ENCODE measurements around the gene PTPRC.

The PTPRC gene

GRCh38 chr1:198630863-198631262, 8.0 kb upstream of the PTPRC start:
- TF ChIP-seq EGR1 (IDR thresholded peaks at IDR 0.05) (no peak), USF1 (IDR thresholded peaks at IDR 0.05) (no peak), MAX (IDR thresholded peaks at IDR 0.05) (no peak), YY1 (IDR thresholded peaks at IDR 0.05; ENCODE audit: low read depth) (no peak), REST (IDR thresholded peaks at IDR 0.05; ENCODE audit: low read depth) (no peak), FOXM1 (IDR thresholded peaks at IDR 0.05; ENCODE audit: borderline replicate concordance, low read depth) (no peak), CREB1 (IDR thresholded peaks at IDR 0.05; ENCODE audit: low read depth) (no peak), EP300 (IDR thresholded peaks at IDR 0.05; ENCODE audit: borderline replicate concordance) (no peak), TCF12 (IDR thresholded peaks at IDR 0.05; ENCODE audit: low read depth) (no peak), TAF1 (IDR thresholded peaks at IDR 0.05; ENCODE audit: low read depth) (no peak), TEAD4 (IDR thresholded peaks at IDR 0.05) (no peak), CEBPB (IDR thresholded peaks at IDR 0.05) (no peak), RAD21 (IDR thresholded peaks at IDR 0.05; ENCODE audit: low read depth) (no peak), ZBTB7A (IDR thresholded peaks at IDR 0.05; ENCODE audit: low read depth) (no peak), NFIC (IDR thresholded peaks at IDR 0.05) (no peak)

- TF ChIP-seq USF1 (IDR thresholded peaks at IDR 0.05) (no peak), CEBPB (IDR thresholded peaks at IDR 0.05) (no peak), TAF1 (IDR thresholded peaks at IDR 0.05; ENCODE audit: low read depth) (no peak), NFIC (IDR thresholded peaks at IDR 0.05) (no peak), EGR1 (IDR thresholded peaks at IDR 0.05) (no peak), ZBTB7A (IDR thresholded peaks at IDR 0.05; ENCODE audit: low read depth) (no peak), EP300 (IDR thresholded peaks at IDR 0.05; ENCODE audit: borderline replicate concordance) (no peak), FOXM1 (IDR thresholded peaks at IDR 0.05; ENCODE audit: borderline replicate concordance, low read depth) (no peak)
These were observed 7.5 kb upstream of the PTPRC start for GRCh38 chr1:198631292-198631691.

GRCh38 chr1:198632007-198632406, 6.8 kb upstream of the PTPRC start:
- TF ChIP-seq TAF1 (IDR thresholded peaks at IDR 0.05; ENCODE audit: low read depth) = no peak
- no peak for TF ChIP-seq FOXM1 (IDR thresholded peaks at IDR 0.05; ENCODE audit: borderline replicate concordance, low read depth)

GRCh38 chr1:198633675-198634121, 5.1 kb upstream of the PTPRC start:
- TF ChIP-seq EGR1 (IDR thresholded peaks at IDR 0.05) = no peak

- TF ChIP-seq EGR1 (IDR thresholded peaks at IDR 0.05) (no peak), FOXM1 (IDR thresholded peaks at IDR 0.05; ENCODE audit: borderline replicate concordance, low read depth) (no peak), RAD21 (IDR thresholded peaks at IDR 0.05; ENCODE audit: low read depth) (no peak), TEAD4 (IDR thresholded peaks at IDR 0.05) (no peak), CREB1 (IDR thresholded peaks at IDR 0.05; ENCODE audit: low read depth) (no peak), REST (IDR thresholded peaks at IDR 0.05; ENCODE audit: low read depth) (no peak), TAF1 (IDR thresholded peaks at IDR 0.05; ENCODE audit: low read depth) (no peak)
These were observed 2.9 kb upstream of the PTPRC start for GRCh38 chr1:198635964-198636363.

- TF ChIP-seq ZBTB7A (IDR thresholded peaks at IDR 0.05; ENCODE audit: low read depth) = no peak
- no peak for TF ChIP-seq EGR1 (IDR thresholded peaks at IDR 0.05)
- TF ChIP-seq EP300 (IDR thresholded peaks at IDR 0.05; ENCODE audit: borderline replicate concordance) = no peak
- TF ChIP-seq TEAD4 (IDR thresholded peaks at IDR 0.05) = no peak
- no peak for TF ChIP-seq MAX (IDR thresholded peaks at IDR 0.05)
- no peak for TF ChIP-seq TAF1 (IDR thresholded peaks at IDR 0.05; ENCODE audit: low read depth)
- TF ChIP-seq TCF12 (IDR thresholded peaks at IDR 0.05; ENCODE audit: low read depth) = no peak
- no peak for TF ChIP-seq CEBPB (IDR thresholded peaks at IDR 0.05)
- TF ChIP-seq USF1 (IDR thresholded peaks at IDR 0.05) = no peak
- no peak for TF ChIP-seq CREB1 (IDR thresholded peaks at IDR 0.05; ENCODE audit: low read depth)
- TF ChIP-seq NFIC (IDR thresholded peaks at IDR 0.05) = no peak
- TF ChIP-seq RAD21 (IDR thresholded peaks at IDR 0.05; ENCODE audit: low read depth) = no peak
- no peak for TF ChIP-seq REST (IDR thresholded peaks at IDR 0.05; ENCODE audit: low read depth)
- TF ChIP-seq FOXM1 (IDR thresholded peaks at IDR 0.05; ENCODE audit: borderline replicate concordance, low read depth) = no peak
These were observed 2.4 kb upstream of the PTPRC start for GRCh38 chr1:198636391-198636790.

Data from Ishikawa (cell line).